Effector memory CD8-positive, alpha-beta T cell (primary cell): Measurements from ENCODE around the gene RALB.
A peak's percentile ranks its signal among the peaks of the same experiment; 100 is the strongest.

Experiments used
- ATAC-seq: fragments of 150-1000 bp; cut with Tn5 transposase; replicated peaks from 2 replicates; pipeline ENCODE4 v1.10.0; 2021; ENCODE audit warnings: mild to moderate bottlenecking, moderate library complexity
- DNase-seq, 3 experiments: peaks; one replicate each; pipeline ENCODE4 v3.0.0; 2021
- H3K27ac Mint-ChIP-seq, 2 donors: one replicate each; pipeline ENCODE4 v1.8.0; 2022; ENCODE audit warnings: mild to moderate bottlenecking in 2 of 2, mixed read lengths in 2 of 2, moderate library complexity in 2 of 2
- H3K27me3 Mint-ChIP-seq, 2 donors: one replicate each; pipeline ENCODE4 v1.8.0; 2022; ENCODE audit warnings: mixed read lengths in 2 of 2
- H3K36me3 Mint-ChIP-seq: one replicate; pipeline ENCODE4 v1.8.0; 2022; ENCODE audit warnings: mild to moderate bottlenecking, moderate library complexity, mixed read lengths; ENCODE audit not compliant: insufficient read depth
- H3K4me1 Mint-ChIP-seq, 2 donors: one replicate each; pipeline ENCODE4 v1.8.0; 2022; ENCODE audit warnings: low read depth in 2 of 2, mixed read lengths in 2 of 2
- H3K4me3 Mint-ChIP-seq, 2 donors: one replicate each; pipeline ENCODE4 v1.8.0; 2022; ENCODE audit warnings: mild to moderate bottlenecking in 2 of 2, mixed read lengths in 2 of 2, moderate library complexity in 2 of 2
- H3K9me3 Mint-ChIP-seq, 2 donors: one replicate each; pipeline ENCODE4 v1.8.0; 2022; ENCODE audit warnings: mixed read lengths in 2 of 2

Gene RALB

DNA sequence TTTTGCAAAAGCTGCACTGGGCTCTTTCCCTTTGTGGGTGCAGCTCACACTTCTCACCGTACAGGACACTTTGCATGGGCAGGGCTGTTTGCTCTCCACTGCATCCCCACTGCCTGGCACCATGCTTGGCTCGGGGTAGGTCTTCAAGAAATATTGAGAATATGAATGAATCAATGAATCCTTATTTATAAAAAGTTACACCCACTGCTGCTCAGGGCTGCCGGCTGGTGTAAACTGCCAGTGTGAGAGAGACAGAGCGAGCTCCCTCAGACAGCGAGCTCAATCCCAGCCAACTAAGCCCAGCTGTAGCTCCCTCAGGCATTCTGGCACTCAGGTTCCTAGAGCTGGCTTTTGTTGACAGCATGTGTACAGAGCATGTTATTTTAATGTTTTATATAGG lies 32.9 kb upstream of the RALB start:
- H3K4me3 Mint-ChIP-seq: no peak overlapping the region
- H3K9me3 Mint-ChIP-seq: peaks cover 0 to 1% of the 10 kb centered on the region in 2 donors
- no peak overlapping the region for H3K27ac Mint-ChIP-seq
- H3K4me1 Mint-ChIP-seq: peaks cover 28 to 39% of the 10 kb centered on the region in 2 donors
- no peaks in the 10 kb centered on the region for H3K27me3 Mint-ChIP-seq
- ATAC-seq (no peak), DNase-seq (no peak)
- peaks cover 14% of the 10 kb centered on the region for H3K36me3 Mint-ChIP-seq

GRCh38 chr2:120220756-120221155 lies 31.9 kb upstream of the RALB start:
- Mint-ChIP-seq H3K27ac (no peak overlapping the region), H3K4me3 (peak overlapping the region; percentile 79 to 80), H3K36me3 (peaks cover 14% of the 10 kb centered on the region), H3K4me1 (peaks cover 28 to 39% of the 10 kb centered on the region in 2 donors), H3K27me3 (no peaks in the 10 kb centered on the region), H3K9me3 (peaks cover 0 to 1% of the 10 kb centered on the region in 2 donors)
- ATAC-seq (no peak), DNase-seq (no peak)

GRCh38 chr2:120221616-120222015 lies 31.0 kb upstream of the RALB start:
- peaks cover 0 to under 1% of the 10 kb centered on the region in 2 donors for H3K9me3 Mint-ChIP-seq
- H3K36me3 Mint-ChIP-seq: peaks cover 14% of the 10 kb centered on the region
- H3K27ac Mint-ChIP-seq: peak overlapping the region in 1 of 2 donors; percentile 95
- no peak for ATAC-seq
- H3K27me3 Mint-ChIP-seq: no peaks in the 10 kb centered on the region
- H3K4me3 Mint-ChIP-seq: peak overlapping the region; percentile 79 to 80
- DNase-seq: no peak
- H3K4me1 Mint-ChIP-seq: peaks cover 25 to 36% of the 10 kb centered on the region in 2 donors

GRCh38 chr2:120222186-120223033 lies 30.2 kb upstream of the RALB start:
- peaks cover 14% of the 10 kb centered on the region for H3K36me3 Mint-ChIP-seq
- no peaks in the 10 kb centered on the region for H3K27me3 Mint-ChIP-seq
- H3K4me1 Mint-ChIP-seq: peaks cover 25 to 40% of the 10 kb centered on the region in 2 donors
- ATAC-seq (no peak), DNase-seq (no peak)
- peak overlapping the region; percentile 89 to 95 for H3K27ac Mint-ChIP-seq
- peak overlapping the region; percentile 79 to 80 for H3K4me3 Mint-ChIP-seq
- H3K9me3 Mint-ChIP-seq: no peaks in the 10 kb centered on the region

GRCh38 chr2:120223034-120223912 lies 29.4 kb upstream of the RALB start, which contains the start of gene TMEM185B:
Gene TMEM185B (minus strand): TSS chr2:120223400. CDS start chr2:120222976, 424 bp downstream.
- peaks cover 11% of the 10 kb centered on the region for H3K36me3 Mint-ChIP-seq
- DNase-seq (peak; percentile 86 to 91 (median 90)), ATAC-seq (peak; percentile 93)
- peaks cover 30 to 40% of the 10 kb centered on the region in 2 donors for H3K4me1 Mint-ChIP-seq
- H3K9me3 Mint-ChIP-seq: no peaks in the 10 kb centered on the region
- H3K27ac Mint-ChIP-seq: peak within 1 kb of the TSS; percentile 89 to 95
- peak within 1 kb of the TSS; percentile 79 to 80 for H3K4me3 Mint-ChIP-seq
- H3K27me3 Mint-ChIP-seq: no peaks in the 10 kb centered on the region

GRCh38 chr2:120224256-120224655 lies 28.4 kb upstream of the RALB start:
- Mint-ChIP-seq H3K36me3 (peaks cover 11% of the 10 kb centered on the region), H3K9me3 (no peaks in the 10 kb centered on the region), H3K27me3 (no peaks in the 10 kb centered on the region), H3K4me1 (peaks cover 39 to 40% of the 10 kb centered on the region in 2 donors), H3K27ac (peak overlapping the region; percentile 89 to 95), H3K4me3 (peak overlapping the region; percentile 79 to 80)
- ATAC-seq (no peak), DNase-seq (no peak)

DNA sequence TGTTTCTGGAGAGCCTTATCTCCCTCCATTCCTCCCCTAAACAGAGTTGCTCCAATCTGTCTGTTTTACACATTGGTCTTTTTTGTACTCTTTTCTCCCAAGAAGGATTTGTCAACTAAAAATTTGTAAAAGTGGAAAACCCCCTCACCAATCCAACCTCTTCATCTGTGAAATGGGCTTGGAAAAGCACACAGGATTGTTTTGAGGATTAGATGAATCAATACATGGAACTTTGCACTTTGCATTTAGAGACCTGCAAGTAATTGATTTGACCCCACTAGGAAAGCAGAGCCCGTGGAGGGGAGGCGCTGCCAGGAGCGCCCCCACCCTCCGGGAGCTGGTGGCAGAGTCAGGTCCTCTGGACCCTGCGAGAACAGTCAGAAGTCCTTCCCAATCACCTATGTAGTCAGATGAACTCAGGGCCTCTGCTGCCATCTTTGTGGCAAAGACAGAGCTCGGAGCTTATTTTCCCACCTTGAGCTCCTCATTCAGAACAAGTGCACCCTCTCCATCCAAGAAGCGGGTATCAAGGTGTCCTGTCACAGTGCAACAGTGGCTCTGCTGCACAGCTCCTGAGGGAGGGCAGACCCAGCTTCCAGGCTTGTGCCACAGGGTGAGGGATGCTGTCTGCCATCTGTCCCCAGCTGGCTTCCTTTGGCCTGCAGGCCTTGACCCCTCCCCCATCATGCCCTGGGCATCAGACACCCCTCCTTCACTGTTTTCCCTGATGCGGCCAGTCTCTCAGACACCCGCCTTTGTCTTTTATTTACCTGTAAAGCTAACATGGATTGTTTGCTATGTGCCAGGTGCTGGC lies 27.7 kb upstream of the RALB start:
- Mint-ChIP-seq H3K27me3 (no peaks in the 10 kb centered on the region), H3K4me1 (peaks cover 43 to 44% of the 10 kb centered on the region in 2 donors), H3K4me3 (peak overlapping the region; percentile 79 to 80), H3K27ac (peak overlapping the region; percentile 89 to 95), H3K9me3 (no peaks in the 10 kb centered on the region), H3K36me3 (peaks cover 11% of the 10 kb centered on the region)
- no peak for ATAC-seq
- no peak for DNase-seq

- ATAC-seq (no peak), DNase-seq (no peak)
- H3K27me3 Mint-ChIP-seq: no peaks in the 10 kb centered on the region
- no peak overlapping the region for H3K4me3 Mint-ChIP-seq
- no peaks in the 10 kb centered on the region for H3K9me3 Mint-ChIP-seq
- H3K4me1 Mint-ChIP-seq: peaks cover 42 to 44% of the 10 kb centered on the region in 2 donors
- peak overlapping the region; percentile 62 to 95 for H3K27ac Mint-ChIP-seq
- H3K36me3 Mint-ChIP-seq: peaks cover 11% of the 10 kb centered on the region
Observed at GRCh38 chr2:120225549-120226065, 27.0 kb upstream of the RALB start.

- peaks cover 43 to 44% of the 10 kb centered on the region in 2 donors for H3K4me1 Mint-ChIP-seq
- DNase-seq (no peak), ATAC-seq (no peak)
- peak overlapping the region; percentile 44 to 62 for H3K27ac Mint-ChIP-seq
- H3K9me3 Mint-ChIP-seq: no peaks in the 10 kb centered on the region
- H3K4me3 Mint-ChIP-seq: no peak overlapping the region
- peaks cover 11% of the 10 kb centered on the region for H3K36me3 Mint-ChIP-seq
- no peaks in the 10 kb centered on the region for H3K27me3 Mint-ChIP-seq
Observed at GRCh38 chr2:120226316-120226715, 26.3 kb upstream of the RALB start.

DNA sequence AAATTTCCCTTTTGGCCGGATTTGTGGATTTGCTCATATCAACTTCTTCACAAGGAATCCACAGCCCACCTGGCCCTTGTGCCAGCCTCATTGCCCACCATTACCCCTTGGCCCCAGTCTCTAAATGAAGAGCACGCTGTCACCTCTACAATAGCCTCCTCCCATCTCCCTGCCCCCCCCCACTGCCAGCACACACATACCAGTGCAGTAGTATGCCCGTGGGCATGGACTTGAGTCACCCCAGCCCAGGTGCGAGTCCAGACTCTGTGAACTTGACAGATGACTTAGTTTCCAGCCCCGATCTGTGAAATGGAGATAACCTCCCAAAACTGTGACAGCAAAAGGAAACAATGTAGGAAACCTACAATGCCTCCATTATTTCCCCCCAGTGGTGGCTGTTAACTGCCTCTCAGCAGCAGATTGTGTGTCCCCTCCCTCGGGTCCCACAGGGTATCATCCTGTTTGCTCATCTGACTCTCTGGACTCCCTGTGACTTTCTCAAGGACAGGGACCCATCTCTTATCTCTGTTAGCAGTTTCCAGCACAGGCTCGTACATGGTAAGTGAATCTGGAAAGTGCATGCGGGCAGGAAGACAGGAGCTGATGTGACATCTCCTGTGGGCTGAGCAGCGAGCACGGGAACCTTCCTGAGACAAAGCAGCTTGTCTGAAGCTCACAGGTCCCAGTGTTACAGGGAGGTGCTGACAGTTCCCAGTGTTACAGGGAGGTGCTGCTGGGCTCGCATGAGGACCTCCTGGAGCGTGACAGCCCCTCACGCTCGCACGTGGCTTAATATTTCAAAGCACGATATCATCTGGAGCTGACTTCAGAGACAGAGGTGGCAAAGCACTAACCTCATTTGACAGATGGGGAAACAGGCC lies 25.3 kb upstream of the RALB start:
- Mint-ChIP-seq H3K27me3 (no peaks in the 10 kb centered on the region), H3K27ac (peak overlapping the region in 1 of 2 donors; percentile 44), H3K36me3 (peaks cover 12% of the 10 kb centered on the region), H3K9me3 (no peaks in the 10 kb centered on the region), H3K4me3 (no peak overlapping the region), H3K4me1 (peaks cover 38 to 41% of the 10 kb centered on the region in 2 donors)
- ATAC-seq: no peak
- no peak for DNase-seq

DNA sequence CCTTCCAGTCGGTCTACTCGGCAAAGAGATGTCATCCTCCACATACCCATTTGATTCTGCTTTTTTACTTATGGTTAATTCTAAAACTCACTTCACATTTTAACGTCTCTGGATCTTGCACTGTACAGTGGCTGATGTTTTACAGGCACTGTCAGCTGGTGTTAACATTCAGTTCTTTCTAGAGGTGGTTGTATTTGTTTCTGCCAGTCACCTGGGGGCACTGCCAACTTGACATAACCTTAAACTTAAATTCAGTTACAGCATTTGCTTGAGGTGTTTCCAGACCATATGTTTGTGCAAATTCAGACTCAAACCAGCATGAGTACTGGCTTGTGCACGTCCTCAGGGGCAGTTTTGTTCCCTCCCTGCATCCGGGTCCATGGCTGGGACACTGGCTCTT lies 24.1 kb upstream of the RALB start:
- no peak overlapping the region for H3K4me3 Mint-ChIP-seq

DNA sequence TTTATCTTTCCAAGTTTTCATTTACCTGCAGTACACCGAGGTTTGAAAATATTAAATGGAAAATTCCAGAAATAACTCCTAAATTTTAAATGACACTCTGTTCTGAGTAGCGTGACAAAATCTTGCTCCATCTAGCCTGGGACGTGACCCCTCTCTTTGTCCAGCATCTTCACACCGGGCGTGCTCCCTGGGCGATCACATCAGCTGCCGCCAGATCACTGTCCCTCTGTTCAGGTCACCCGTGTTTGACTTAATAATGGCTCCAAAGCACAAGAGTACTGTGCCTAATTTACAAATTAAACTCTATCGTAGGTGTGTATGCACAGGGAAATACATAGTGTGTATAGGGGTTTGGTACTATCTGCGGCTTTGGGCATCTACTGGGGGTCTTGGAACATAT lies 23.3 kb upstream of the RALB start:
- H3K36me3 Mint-ChIP-seq: peaks cover 6% of the 10 kb centered on the region
- peaks cover 32 to 49% of the 10 kb centered on the region in 2 donors for H3K4me1 Mint-ChIP-seq
- no peak overlapping the region for H3K4me3 Mint-ChIP-seq
- peak overlapping the region; percentile 51 to 83 for H3K27ac Mint-ChIP-seq
- ATAC-seq (no peak), DNase-seq (no peak)
- H3K9me3 Mint-ChIP-seq: no peaks in the 10 kb centered on the region
- no peaks in the 10 kb centered on the region for H3K27me3 Mint-ChIP-seq

More for the DNA sequence above, 24.1 kb upstream of the RALB start:
- no peak for DNase-seq
- no peaks in the 10 kb centered on the region for H3K27me3 Mint-ChIP-seq
- H3K27ac Mint-ChIP-seq: peak overlapping the region; percentile 51 to 83
- peaks cover 39 to 49% of the 10 kb centered on the region in 2 donors for H3K4me1 Mint-ChIP-seq
- no peak for ATAC-seq
- no peaks in the 10 kb centered on the region for H3K9me3 Mint-ChIP-seq
- H3K36me3 Mint-ChIP-seq: peaks cover 6% of the 10 kb centered on the region
